Left lung (tissue), 10 donors: ENCODE measurements around the gene PTCH2. TPM values are rescaled to one million over a fixed set of nuclear protein-coding genes. Genes with fewer than 3 reads are reported as not detected.
A peak's percentile ranks its signal among the peaks of the same experiment; 100 is the strongest.

ENCODE experiments used
- ATAC-seq: fragments of 200-7000 bp; cut with Tn5 transposase; one replicate; pipeline ENCODE4 v1.9.1; 2020; ENCODE audit warnings: moderate library complexity
- DNase-seq, 4 donors: peaks; one replicate each; pipeline ENCODE4 v3.0.0-alpha.2; 2013 to 2020
- H3K27ac ChIP-seq, 2 donors: fragments of 200-600 bp; sonication (generic) in 1 of 2; one replicate each; pipeline versions ENCODE4 v1.5.0 to v1.8.0; 2020 to 2021
- H3K27me3 ChIP-seq, 2 donors: fragments of 200-600 bp; sonication (generic) in 1 of 2; one replicate each; pipeline versions ENCODE4 v1.5.0 to v1.8.0; 2020 to 2021
- H3K36me3 ChIP-seq, 2 donors: fragments of 200-600 bp; sonication (generic) in 1 of 2; one replicate each; pipeline versions ENCODE4 v1.5.0 to v1.8.0; 2020 to 2021
- H3K4me1 ChIP-seq, 2 donors: fragments of 200-600 bp; one replicate each; pipeline ENCODE4 v1.8.0; 2021
- H3K4me3 ChIP-seq, 2 donors: fragments of 200-600 bp; sonication (generic) in 1 of 2; one replicate each; pipeline versions ENCODE4 v1.5.0 to v1.8.0; 2020 to 2021; ENCODE audit warnings: mild to moderate bottlenecking in 1 of 2
- H3K9me3 ChIP-seq, 2 donors: fragments of 200-600 bp; sonication (generic) in 1 of 2; one replicate each; pipeline versions ENCODE4 v1.5.0 to v1.8.0; 2020 to 2021
- intact Hi-C, 2 donors: fragments of 100-400 bp; cut with DNase I; formaldehyde crosslinking; loops; one replicate each; pipeline versions ENCODE4 v1.11.2 to v1.14.2; 2022
- polyA plus RNA-seq, 6 donors: library from polyadenylated mRNA; unstranded; fragments of 120-200 nt; gene quantifications; one replicate each; pipeline ENCODE4 v1.2.1, GENCODE V29; 2013; ENCODE audit not compliant: insufficient read length in 6 of 6
- total RNA-seq, 2 donors: library from RNA; stranded (reverse); fragmentation: NEBNext Ultra II Directional; extraction: Animal tissue kit (Norgen Biotek cat#: 25700); gene quantifications; one replicate each; pipeline ENCODE4 v1.2.1, GENCODE V29; 2021
- TF ChIP-seq, protein P1 (sequence below), 2 donors: fragments of 200-600 bp; sonication (generic) in 1 of 2; IDR thresholded peaks; one replicate each; pipeline versions ENCODE4 v1.5.0 to v1.8.0; 2021; ENCODE audit warnings: antibody characterized with exemption in 2 of 2
- donor health status: DM: no; HTN: yes; CAD: no.
- donor health status: DM: no; HTN: no; CAD: no.

PTCH2 gene
- total and polyA plus RNA-seq, 8 donors = 1.0 to 9.4 (median 6.3) TPM

DNA sequence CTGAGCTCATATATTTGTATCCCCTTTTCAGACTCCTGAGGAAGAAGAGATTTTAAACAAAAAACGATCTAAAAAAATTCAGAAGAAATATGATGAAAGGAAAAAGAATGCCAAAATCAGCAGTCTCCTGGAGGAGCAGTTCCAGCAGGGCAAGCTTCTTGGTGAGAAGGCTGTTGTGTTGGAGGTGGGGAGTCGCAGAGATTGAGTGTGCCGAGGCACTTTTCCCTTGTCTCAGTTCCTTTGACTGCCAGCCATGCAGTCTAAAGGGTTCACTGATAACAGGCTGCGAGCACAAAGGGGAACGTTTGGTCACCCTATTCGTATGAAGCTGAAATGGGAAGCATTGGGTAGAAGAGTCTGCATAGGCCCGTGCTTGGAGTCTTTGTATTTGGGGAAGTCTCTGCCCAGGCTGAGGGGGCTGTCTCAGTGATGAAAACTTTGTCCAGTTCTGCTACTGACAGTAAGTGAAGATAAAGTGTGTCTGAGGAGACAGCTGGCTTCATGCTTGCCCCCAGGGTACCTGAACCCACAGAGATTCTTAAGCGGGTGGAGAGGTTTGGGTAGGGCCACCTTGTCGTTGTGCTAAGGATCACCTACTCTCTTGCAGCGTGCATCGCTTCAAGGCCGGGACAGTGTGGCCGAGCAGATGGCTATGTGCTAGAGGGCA, 65.0 kb downstream of the PTCH2 start:
- DNase-seq (peak in 1 of 4 donors; percentile 15), ATAC-seq (no peak)
- peak overlapping the region in 1 of 2 donors; percentile 88 for H3K4me3 ChIP-seq
- TF ChIP-seq, protein P1, sequence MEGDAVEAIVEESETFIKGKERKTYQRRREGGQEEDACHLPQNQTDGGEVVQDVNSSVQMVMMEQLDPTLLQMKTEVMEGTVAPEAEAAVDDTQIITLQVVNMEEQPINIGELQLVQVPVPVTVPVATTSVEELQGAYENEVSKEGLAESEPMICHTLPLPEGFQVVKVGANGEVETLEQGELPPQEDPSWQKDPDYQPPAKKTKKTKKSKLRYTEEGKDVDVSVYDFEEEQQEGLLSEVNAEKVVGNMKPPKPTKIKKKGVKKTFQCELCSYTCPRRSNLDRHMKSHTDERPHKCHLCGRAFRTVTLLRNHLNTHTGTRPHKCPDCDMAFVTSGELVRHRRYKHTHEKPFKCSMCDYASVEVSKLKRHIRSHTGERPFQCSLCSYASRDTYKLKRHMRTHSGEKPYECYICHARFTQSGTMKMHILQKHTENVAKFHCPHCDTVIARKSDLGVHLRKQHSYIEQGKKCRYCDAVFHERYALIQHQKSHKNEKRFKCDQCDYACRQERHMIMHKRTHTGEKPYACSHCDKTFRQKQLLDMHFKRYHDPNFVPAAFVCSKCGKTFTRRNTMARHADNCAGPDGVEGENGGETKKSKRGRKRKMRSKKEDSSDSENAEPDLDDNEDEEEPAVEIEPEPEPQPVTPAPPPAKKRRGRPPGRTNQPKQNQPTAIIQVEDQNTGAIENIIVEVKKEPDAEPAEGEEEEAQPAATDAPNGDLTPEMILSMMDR (IDR thresholded peaks at IDR 0.05) = no peak
- intact Hi-C loops = no loop called here
- peak overlapping the region in 1 of 2 donors; percentile 5 for H3K27ac ChIP-seq
- H3K27me3 ChIP-seq = no peaks in the 10 kb centered on the region
- H3K36me3 ChIP-seq = peaks cover 0 to 62% of the 10 kb centered on the region in 2 donors
- peaks cover 21 to 39% of the 10 kb centered on the region in 2 donors for H3K4me1 ChIP-seq
- H3K9me3 ChIP-seq = no peaks in the 10 kb centered on the region

DNA sequence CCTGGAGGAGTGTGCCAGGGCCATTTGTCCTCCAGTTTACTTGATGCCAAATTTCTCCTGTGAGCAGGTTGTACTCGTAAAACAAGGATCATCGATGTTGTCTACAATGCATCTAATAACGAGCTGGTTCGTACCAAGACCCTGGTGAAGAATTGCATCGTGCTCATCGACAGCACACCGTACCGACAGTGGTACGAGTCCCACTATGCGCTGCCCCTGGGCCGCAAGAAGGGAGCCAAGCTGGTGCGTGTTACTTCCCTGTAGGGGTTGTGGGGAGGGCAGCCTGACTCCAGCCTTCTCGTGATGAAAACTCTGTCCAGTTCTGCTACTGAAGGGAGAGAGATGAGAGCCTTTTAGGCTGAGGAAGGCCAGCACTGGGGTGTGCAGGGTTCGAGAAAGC, 65.5 kb downstream of the PTCH2 start:
- ATAC-seq (no peak), DNase-seq (peak in 1 of 4 donors; percentile 53)
- Histone ChIP-seq H3K4me3 (peak overlapping the region in 1 of 2 donors; percentile 88), H3K27me3 (no peaks in the 10 kb centered on the region), H3K36me3 (peaks cover 0 to 62% of the 10 kb centered on the region in 2 donors), H3K4me1 (peaks cover 21 to 39% of the 10 kb centered on the region in 2 donors), H3K27ac (peak overlapping the region in 1 of 2 donors; percentile 5), H3K9me3 (no peaks in the 10 kb centered on the region)
- TF ChIP-seq, protein P1 (IDR thresholded peaks at IDR 0.05) = no peak
- intact Hi-C loops = no loop called here

DNA sequence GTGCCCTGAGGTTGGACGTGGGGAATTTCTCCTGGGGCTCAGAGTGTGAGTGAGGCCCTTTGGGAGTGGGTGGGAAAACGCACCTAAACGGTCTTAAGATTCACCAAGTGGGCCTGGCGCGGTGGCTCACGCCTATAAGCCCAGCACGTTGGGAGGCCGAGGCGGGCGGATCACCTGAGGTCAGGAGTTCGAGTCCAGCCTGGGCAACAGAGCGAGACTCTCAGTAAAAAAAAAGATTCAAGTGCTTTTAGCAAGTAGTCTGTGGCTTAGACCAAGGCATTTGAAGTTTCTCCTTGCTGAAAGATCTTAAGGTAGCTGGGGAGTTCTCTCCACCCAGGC, 66.4 kb downstream of the PTCH2 start:
- H3K27me3 ChIP-seq = no peaks in the 10 kb centered on the region
- H3K36me3 ChIP-seq = peaks cover 0 to 56% of the 10 kb centered on the region in 2 donors
- peaks cover 21 to 39% of the 10 kb centered on the region in 2 donors for H3K4me1 ChIP-seq
- peak overlapping the region; percentile 88 to 93 for H3K4me3 ChIP-seq
- TF ChIP-seq, protein P1 (IDR thresholded peaks at IDR 0.05) = no peak
- peak in 1 of 4 donors; percentile 54 for DNase-seq
- peak overlapping the region; percentile 91 to 93 for H3K27ac ChIP-seq
- ATAC-seq = no peak
- intact Hi-C loops = no loop called here
- H3K9me3 ChIP-seq = no peaks in the 10 kb centered on the region

DNA sequence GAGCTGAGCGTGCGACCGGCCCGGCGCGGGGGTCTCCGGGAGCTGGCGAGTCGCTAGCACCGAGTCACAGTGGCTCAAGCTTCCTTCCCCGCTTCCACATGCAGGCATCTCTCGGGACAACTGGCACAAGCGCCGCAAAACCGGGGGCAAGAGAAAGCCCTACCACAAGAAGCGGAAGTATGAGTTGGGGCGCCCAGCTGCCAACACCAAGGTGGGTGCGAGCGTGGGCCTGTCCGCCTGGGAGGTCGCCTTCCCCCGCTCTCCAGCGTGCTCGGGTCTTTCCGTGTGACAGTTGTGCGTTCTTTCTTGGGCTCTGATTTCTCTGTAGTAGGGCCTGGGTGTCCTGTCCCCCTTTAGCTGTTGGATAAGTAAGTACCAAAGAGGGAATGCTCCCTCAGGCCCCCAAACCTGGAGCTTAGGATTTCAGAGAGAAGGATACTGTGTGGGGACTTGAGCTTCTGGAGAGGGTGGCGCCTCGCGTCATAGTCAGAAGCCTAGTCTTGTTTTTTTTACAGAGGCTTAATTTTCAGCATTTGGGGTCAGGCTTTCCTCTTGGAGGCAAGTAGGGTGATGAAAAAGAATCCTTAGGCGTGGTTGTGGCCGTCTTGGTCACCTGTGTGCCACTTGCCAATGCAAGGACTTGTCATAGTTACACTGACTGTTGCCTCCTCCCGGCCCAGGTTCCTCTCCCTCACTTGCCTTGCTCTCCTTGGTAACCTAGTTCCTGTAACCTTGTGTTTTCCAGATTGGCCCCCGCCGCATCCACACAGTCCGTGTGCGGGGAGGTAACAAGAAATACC, 66.9 kb downstream of the PTCH2 start:
- intact Hi-C loops = no loop called here
- peak in 1 of 4 donors; percentile 89 for DNase-seq
- TF ChIP-seq, protein P1 (IDR thresholded peaks at IDR 0.05) = no peak

More for the DNA sequence above, 66.9 kb downstream of the PTCH2 start:
- H3K4me1 ChIP-seq = peaks cover 21 to 39% of the 10 kb centered on the region in 2 donors
- no peaks in the 10 kb centered on the region for H3K27me3 ChIP-seq
- peaks cover 0 to 50% of the 10 kb centered on the region in 2 donors for H3K36me3 ChIP-seq
- ATAC-seq = peak; percentile 22
- peak overlapping the region; percentile 88 to 93 for H3K4me3 ChIP-seq
- H3K27ac ChIP-seq = peak overlapping the region; percentile 91 to 93
- no peaks in the 10 kb centered on the region for H3K9me3 ChIP-seq
